SK-N-MC (cell line): Measurements from ENCODE around the gene CIB1.

Experiments used
- EZH2 ChIP-seq: fragments of 200-600 bp; sonication (generic); IDR thresholded peaks from one replicate; pipeline ENCODE4 v1.6.1; 2017; ENCODE audit warnings: antibody characterized with exemption
- POLR2AphosphoS5 ChIP-seq: IDR thresholded peaks from 2 replicates; pipeline ENCODE4 v1.6.1; 2012; ENCODE audit warnings: mild to moderate bottlenecking, low read depth, low read length, borderline replicate concordance

GRCh38 chr15:90268415-90268814, 34.7 kb upstream of the CIB1 start:
- TF ChIP-seq EZH2 (no peak), POLR2AphosphoS5 (no peak)
